Measurements from ENCODE around the gene PID1.
"Not testable (repeated sequence)": the region's sequence is repeated elsewhere in the genome, so short reads cannot be mapped to it uniquely, and the experiment has no call there.

The PID1 gene

GRCh38 chr2:229212241-229212640 lies 58.8 kb downstream of the PID1 start:
- no peak for DNase-seq (ENCODE audit: low spot score)

DNA sequence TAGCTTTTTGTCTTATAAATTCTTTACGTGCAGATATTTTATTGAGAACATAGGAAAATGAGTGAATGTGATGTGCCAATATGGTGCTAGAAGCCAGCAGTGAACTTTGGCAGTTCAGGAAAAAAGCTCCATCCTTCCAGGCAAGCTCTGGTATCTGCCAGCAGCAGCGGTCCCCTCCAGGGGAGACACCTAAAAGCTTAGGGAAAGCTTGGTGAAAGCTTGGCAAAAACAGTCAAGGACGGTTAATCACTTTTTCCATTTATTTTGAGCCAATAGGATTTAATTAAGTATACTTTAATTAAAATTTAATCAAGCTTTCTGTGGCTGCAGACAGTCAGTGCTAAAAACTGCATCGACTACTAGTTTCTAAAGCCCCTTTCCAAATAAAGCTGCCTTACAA lies 60.4 kb downstream of the PID1 start:
- no peak for DNase-seq (ENCODE audit: low spot score)

DNA sequence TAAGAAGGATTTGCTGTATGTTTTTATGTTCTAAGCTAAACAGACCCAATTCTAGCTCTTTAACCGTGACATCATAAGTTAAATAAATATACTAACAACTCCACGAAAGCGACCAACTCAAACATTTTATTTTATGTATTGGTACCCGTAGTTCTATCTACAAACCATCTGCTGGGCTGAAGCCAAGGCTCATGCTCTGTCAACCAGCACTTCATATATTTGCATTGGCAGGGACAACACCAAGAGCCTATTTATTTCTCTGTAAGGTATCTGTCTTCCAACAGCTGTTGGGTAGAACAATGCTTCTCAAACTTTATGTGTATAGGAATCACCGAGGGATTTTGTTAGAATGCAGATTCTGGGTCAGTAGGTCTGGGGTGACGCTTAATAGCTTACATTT lies 64.5 kb downstream of the PID1 start:
- no peak for DNase-seq (ENCODE audit: low spot score)

DNA sequence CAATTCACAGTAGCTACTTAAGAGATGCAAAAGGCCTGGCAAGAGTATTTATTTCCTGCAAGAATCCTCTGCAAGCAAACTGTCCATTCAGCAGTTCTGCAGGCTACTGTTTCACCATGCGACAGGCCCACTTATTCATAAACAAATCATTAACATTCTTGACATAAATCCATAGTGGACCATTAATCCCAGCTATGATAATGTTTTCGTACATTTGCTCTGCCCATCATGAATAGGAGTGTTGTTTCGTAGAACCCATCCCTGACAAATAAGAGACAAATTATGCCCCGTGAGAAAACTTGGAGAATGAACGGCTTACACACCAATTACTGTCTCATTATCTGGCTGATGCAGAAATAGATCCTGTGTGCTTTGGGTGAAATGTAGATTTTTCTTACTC lies 65.4 kb downstream of the PID1 start:
- no peak for DNase-seq (ENCODE audit: low spot score)

DNA sequence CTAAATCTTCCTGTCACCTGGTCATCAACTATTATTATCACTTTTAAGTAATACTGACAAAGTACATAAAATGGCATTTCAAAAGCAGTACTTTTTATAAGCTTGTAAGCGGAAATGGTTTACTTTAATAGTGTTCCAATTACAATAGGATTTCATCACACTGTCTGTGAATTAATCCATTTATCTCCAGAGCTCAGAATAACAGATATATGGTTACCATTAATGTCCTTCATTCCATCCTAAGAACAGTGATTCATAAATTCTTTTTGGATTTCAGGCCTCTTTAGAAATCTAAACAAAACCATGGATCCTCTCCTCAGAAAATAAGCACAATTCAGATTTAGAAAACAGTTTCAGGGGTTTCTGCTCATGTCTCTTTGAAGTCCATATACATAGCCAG lies 68.4 kb downstream of the PID1 start:
- DNase-seq (ENCODE audit: low spot score): no peak

GRCh38 chr2:229201521-229201920 lies 69.6 kb downstream of the PID1 start:
- DNase-seq (ENCODE audit: low spot score): no peak

GRCh38 chr2:229199267-229199666 lies 71.8 kb downstream of the PID1 start:
- no peak for DNase-seq (ENCODE audit: low spot score)

DNA sequence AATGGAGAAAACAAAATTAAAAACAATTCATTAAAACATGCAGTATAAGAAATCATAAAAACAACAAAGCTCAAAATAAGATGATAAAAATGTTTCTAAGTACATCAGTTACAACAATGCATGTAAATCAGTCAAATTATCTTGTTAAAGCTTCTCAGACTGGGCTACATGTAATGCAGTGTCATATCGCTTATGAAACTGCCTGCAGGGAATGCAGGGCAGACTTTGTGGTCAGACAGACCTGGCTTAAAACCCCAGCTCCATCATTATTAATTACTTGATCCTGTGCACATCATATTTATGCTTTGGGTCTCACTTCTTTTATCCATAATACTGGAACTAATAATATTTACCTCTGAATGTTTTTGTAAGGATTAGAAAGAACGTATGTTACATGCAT lies 74.6 kb downstream of the PID1 start:
- DNase-seq (ENCODE audit: low spot score): no peak

DNA sequence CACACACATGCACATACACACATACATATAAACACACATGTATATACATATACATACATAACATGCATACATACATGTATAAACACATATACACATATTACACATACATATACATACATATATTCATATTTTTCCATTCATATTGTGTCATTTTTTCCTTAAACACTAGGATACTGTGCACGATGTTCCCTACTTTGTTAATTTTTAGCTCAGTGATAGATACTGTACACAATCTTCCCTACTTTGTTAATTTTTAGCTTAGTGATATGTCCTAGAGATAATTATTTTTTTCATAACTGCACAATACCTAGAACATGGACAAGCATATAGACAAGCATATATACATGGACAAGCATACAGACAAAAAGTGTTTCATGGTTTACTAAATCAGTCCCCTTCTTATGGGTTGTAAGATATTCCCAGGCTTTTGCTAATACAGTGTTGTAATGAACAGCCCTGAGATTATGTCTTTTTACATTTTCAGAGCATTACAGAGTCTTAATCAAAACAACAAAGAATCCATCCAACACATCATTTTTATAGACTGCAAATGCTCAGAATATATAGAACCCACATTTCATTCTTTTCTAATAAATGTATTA lies 75.6 kb downstream of the PID1 start:
- DNase-seq (ENCODE audit: low spot score): no peak

DNA sequence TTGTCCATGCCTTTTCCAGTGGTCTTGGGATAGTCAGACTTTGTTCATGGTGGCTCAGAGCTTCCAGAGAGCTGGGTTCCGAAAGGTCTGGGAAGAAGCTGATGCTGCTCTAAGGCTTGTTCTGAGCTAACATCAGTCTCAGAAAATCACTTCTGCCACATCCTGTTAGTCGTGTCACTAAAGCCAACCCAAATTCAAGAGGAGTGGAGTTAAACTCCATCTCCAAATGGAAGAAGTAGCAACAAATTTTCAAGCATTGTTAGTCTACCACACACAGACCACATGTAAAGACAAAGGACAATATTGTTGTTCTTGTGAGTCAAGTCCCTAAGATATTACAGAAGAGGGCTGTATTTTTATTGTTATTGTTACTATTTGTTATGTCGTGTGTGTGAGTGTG lies 77.8 kb downstream of the PID1 start:
- DNase-seq (ENCODE audit: low spot score): no peak

GRCh38 chr2:229191413-229191812 lies 79.7 kb downstream of the PID1 start:
- no peak for DNase-seq (ENCODE audit: low spot score)

GRCh38 chr2:229187123-229187522 lies 84.0 kb downstream of the PID1 start:
- DNase-seq (ENCODE audit: low spot score): not testable (repeated sequence)

GRCh38 chr2:229181641-229182040 lies 89.4 kb downstream of the PID1 start:
- DNase-seq (ENCODE audit: low spot score): no peak

GRCh38 chr2:229180658-229181057 lies 90.4 kb downstream of the PID1 start:
- DNase-seq (ENCODE audit: low spot score): no peak

DNA sequence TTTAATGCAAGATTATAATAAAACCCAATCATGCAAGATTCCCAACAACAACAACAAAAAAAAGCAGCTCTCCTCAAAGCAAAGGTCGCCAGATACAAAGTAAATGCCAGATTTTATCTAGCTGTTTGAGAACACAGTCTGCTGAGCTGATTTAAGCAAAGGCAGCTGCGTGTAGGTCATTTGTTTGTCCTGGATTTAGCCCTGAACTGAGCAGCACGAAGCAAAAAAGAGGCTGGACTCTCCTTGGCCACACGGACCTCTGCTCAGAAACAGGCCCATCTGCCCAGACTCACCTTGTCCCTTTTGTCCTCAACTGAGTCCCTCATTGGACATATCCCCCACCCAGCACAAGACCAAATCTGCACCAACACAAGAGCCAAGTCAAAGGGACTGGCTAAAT lies 91.5 kb downstream of the PID1 start:
- DNase-seq (ENCODE audit: low spot score): no peak

- DNase-seq (ENCODE audit: low spot score): no peak
These were observed 92.4 kb downstream of the PID1 start for GRCh38 chr2:229178706-229179105.

DNA sequence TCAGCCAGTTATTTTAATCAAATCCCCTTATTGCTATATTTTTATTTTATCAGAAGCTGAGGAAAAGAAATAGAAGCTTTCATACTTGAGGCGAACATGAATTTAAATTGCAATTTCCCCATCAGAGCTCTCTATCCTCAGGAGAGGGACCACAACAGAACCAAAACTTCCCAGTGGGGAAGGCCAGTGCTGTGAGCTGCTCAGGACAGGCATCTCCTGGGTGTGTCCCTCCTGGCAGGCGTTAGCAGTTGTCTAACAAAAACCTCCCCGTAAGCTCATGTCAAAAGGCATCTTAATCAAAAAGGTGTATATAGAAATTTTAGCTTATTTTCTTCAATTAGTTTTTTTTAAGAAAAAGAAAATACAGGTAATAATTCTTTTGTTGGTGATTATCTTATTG lies 93.0 kb downstream of the PID1 start:
- no peak for DNase-seq (ENCODE audit: low spot score)

- DNase-seq (ENCODE audit: low spot score): no peak
These were observed 95.0 kb downstream of the PID1 start for GRCh38 chr2:229176136-229176535.

GRCh38 chr2:229175497-229175863 lies 95.6 kb downstream of the PID1 start:
- no peak for DNase-seq (ENCODE audit: low spot score)

GRCh38 chr2:229174794-229175496 lies 96.1 kb downstream of the PID1 start:
- no peak for DNase-seq (ENCODE audit: low spot score)

DNA sequence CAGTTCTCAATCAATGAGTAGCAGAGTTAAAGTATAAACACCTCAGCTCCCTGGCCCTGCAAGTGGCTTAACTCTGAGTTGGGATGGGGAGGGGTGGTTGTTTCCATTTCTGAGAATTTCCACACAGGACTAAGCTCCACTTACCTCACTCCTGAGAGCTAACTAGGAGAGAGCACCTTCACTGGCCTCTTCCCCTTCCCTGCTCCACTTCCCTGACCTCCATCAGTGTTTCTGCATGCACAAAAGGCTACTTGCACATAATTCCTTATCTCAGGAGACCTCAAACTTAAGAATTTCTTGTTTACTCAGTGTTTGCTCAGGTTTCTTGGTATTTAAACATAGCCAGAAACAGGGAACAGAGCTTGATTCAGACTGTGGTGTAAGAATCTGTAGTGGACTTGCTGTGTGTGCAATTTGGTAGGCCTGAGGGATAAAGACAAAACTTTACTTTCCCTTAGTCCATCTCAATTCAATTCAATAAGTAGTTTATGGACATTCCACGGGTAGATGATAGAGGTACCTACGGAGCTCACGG lies 97.2 kb downstream of the PID1 start:
- no peak for DNase-seq (ENCODE audit: low spot score)

DNA sequence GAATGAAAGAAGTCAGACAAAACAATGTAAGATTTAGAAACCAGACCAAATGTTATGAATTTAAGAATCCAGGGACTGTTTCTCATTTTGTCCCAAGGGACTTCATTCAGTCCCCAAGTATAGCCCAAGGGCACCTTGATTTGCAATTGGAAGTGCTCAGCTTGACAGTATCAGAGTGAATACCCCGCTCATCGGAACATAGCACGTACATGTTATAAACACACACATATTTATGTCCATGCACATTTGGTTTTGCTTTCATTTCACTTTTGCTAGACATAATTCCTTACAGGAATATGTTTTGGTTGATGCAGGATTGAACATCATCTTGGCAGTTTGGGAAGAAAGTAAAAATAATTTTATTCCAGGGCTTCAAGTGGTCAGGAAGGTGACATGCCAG lies 100.2 kb downstream of the PID1 start:
- no peak for DNase-seq (ENCODE audit: low spot score)

- no peak for DNase-seq (ENCODE audit: low spot score)
These were observed 100.9 kb downstream of the PID1 start for GRCh38 chr2:229170171-229170570.

- no peak for DNase-seq (ENCODE audit: low spot score)
These were observed 101.3 kb downstream of the PID1 start for GRCh38 chr2:229169751-229170150.

All from CD4-positive, alpha-beta T cell treated with Interleukin-15 for 4 hours (primary cell).